Ureter (tissue), 1 donor: Measurements from ENCODE around the gene SMAD9. TPM values are rescaled to one million over a fixed set of nuclear protein-coding genes. Genes with fewer than 3 reads are reported as not detected.
A peak's percentile ranks its signal among the peaks of the same experiment; 100 is the strongest.

Experiments used
- DNase-seq: peaks from one replicate; pipeline ENCODE4 v3.0.0-alpha.2; 2020; ENCODE audit warnings: low spot score
- total RNA-seq: library from RNA; stranded (reverse); gene quantifications from one replicate; pipeline ENCODE4 v1.2.4, GENCODE V29; 2023
- donor health status: DM: yes; HTN: yes; CAD: no.

Gene SMAD9
- total RNA-seq, 1 donor from 2014 or later: 13.8 TPM

DNA sequence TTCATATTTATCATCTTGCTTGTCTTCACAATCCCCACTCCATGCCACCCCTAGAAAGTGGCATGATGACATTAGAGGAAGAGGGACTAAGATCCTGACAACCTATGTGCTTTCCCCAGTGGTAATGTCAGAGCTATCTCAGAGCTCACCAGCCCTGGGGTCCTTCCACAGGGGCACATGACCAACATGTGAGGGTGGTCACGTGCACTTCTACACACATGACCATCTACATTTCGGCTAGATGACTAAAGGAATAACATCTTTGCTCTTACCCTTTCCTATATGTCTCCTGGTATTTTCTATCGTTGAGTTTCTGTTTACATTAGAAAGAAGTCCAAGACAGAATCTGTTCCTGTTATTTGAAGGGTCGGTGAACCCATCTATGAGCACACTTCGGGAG, 54.8 kb downstream of the SMAD9 start:
- no peak for DNase-seq

DNA sequence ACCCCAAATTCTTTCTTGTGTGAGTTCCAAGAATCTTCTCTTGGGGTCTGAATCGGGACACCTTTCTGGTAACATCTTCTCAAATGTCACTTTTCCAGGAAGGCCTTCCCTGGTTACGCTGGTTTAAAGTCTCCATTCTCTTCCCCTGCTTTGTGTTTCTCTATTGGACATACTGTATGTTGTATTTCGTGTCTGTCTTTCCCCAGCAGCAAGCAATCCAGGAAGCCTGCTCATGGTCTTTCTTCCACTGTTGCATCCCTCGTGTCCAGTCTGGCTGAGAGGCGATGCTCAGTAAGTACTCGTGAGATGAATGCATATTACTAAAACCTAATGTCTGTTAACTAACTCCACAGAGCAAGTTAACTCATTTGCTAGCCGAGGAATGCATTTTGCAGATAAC, 57.3 kb downstream of the SMAD9 start:
- DNase-seq: no peak

DNA sequence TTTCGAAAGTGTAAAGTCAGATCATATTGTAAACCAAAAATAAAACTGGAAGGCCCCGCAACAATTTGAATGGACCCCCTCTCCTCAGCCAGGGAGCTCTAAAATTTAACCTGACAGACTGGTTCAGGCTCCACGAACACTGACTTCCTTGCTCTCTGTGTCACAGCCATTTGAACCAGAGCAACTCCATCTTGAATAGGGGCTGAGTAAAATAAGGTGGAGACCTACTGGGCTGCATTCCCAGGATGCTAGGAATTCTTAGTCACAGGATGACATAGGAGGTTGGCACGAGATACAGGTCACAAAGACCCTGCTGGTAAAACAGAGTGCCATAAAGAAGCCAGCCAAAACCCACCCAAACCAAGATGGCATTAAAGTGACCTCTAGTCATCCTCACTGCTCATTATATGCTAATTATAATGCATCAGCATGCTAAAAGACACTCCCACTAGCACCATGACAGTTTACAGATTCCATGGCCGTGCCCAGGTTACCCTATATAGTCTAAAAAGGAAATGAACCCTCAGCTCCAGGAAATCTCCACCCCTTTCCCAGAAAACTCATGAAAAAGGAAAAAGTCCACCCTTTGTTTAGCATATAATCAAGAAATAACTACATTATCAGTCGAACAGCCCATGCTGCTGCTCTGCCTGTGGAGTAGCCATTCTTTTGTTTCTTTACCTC, 57.9 kb downstream of the SMAD9 start:
- no peak for DNase-seq

DNA sequence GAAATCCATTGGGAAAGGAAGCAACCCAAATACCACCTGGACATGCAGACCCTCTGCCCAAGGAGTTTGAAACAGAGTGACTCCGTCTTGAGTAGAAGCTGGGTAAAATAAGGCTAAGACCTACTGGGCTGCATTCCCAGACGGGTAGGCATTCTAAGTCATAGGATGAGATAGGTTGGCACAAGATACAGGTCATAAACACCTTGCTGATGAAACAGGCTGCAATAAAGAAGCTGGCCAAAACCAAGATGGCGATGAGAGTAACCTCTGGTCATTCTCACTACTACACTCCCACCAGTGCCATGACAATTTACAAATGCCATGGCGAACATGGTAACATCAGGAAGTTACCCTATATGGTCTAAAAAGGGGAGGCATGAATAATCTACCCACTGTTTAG, 60.8 kb downstream of the SMAD9 start:
- DNase-seq: no peak

DNA sequence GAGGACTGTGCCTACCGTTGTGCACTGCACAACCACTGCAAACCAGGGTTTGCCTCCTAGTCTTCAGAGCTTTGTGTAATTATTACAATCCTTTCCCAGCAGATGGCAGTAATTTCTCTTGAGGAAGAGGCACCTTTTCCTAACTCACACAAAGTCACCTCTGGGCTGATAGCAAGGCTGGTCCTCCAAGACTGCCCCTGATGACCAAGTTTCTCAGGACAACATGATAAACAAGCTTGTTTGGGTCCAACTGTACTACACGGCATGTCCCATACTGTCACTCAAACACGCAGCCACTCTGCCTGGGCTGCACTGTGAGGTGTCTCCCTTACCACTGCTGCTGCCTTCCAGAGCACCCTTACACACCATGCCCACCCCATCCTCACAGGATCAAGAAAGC, 61.7 kb downstream of the SMAD9 start:
- no peak for DNase-seq

DNA sequence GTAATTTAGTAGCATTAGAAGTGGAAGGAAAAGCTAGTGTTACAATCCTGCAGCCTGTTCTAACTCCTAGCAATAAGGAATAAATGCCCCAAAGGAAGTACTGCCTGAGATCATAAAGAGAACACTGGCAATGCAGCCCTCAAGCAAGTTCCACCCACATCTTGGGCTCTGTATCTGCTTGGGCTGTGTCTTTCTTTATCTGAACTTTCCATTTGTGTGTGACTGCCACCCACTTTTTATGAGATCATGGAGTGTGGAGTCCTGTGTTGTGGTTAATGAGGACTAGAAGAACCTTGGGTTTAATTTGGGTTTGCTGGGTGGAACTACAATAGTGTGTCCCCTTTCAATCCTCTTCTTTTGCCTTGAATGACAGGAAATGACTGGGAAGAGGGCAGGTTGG, 62.8 kb downstream of the SMAD9 start:
- DNase-seq: no peak

DNA sequence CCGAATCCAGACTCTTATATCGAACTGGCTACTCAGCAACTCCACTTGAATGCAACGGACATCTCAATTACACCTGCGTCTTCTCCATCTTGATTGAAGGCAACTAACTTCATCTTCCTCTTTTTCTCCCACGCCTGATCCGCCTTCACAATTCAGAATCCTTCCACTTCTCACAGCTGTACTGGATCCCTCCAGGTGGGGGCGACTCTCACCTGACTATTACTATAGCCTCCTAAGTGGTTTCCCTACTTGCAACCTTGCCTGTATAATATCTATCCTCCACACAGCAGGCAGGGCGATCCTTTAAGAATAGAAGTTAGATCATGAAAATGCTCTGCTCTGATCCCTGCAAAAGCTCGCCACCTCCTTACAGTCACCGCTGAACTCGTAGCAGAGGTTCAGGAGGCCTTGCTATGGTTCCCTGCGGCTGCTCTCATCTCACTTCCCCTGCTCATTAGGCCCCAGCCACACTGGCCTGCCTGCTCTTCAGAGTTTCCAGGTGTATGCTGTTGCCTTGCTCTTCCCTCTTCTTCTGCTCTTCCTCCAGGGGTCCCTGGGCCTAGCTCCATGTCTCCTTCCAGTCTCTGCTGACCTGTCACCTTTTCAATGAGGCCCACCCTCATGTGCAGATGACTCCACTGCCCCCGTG, 69.1 kb downstream of the SMAD9 start:
- DNase-seq: no peak

DNA sequence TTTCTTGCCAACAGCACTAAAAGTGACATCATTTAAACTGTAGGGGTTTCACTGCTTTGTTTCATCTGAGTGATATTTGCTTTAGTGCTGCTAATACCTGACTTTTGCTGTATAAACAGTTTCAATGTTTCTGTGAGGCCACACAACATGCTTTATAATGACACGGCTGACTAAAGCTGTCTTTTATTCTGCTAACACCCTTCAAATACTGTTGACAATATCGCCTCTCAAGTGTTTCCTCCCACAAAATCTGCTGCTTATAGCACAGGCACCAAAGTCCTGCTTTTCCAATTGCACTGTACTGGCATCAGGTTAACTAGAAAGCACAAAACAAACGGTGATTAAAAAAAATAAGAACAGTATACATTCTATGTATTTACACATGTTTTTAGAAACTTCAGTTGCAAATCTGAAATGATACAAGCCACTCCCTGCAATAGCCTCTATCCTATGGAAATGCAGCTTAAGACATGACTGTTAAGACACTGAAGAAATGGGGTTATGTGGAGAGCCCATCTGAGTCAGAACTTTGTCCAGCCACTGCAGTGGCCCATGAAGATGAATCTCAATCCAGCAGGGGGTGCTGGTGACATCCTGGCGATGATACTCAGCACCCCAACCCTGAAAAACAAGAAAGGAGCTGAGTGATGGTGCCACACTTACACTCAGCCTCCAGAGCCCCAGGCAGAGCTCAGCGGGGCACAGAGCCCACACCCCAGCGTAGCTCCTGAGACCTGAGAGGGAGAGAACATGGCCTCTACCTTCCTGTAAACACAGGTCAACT, 71.6 kb downstream of the SMAD9 start:
- DNase-seq: no peak

DNA sequence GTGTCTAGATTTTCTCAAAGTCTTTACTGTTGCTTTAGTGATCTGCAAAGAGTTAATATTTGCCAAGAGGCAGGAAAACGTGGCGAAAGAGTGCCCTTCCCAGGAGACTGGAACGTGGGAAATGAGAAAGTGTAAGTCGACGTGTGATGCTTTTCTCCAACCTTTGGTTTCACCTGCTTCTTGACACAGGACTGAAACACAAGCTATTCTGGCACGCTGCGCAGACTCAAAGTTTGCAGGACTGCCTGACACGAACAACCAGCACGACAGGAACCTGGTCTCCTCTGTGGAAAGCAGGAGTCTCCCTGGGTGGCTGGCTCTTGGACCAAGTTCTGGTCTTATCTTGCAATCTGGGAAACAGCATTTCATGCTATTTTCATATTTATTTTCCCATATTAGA, 72.4 kb downstream of the SMAD9 start:
- DNase-seq: no peak

DNA sequence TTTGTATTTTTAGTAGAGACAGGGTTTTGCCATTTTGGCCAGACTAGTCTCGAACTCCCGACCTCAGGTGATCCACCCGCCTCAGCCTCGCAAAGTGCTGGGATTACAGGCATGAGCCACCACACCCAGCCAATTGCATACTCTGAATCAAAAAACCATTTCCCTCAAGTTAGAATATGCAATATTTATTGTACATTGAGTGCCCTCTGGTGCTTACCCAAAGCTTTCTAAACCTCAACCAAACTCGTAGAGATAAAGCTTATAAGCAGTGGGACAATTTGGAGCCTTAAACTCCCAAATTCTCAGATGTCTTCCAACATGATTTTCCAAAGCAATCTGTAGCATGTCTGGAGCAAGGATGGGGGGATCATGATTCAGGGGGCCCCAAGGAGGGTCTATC, 78.6 kb downstream of the SMAD9 start:
- no peak for DNase-seq

DNA sequence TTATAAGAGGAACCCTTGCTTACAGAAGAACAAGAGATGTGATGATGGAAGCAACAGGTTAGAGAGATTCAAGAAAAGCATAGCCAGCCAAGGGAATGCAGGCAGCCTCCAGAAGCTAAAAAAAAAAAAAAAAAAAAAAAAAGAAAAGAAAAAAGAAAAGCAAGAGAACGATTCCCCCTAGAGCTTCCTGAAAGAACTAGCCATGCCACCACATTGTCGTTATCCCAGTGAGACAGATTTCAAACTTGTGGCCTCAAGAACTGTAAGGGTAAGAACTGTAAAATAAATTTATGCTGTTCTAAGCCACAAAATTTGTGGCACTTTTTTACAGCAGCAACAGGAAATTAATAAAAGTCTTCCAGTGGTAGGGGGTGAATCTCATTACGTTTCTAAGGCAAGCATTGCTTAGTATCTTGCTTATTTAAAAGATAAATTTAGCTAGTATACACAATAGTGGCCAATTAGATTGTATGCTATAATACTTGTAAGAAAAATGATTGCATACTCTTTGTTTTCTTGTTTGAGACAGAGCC, 79.3 kb downstream of the SMAD9 start:
- no peak for DNase-seq

DNA sequence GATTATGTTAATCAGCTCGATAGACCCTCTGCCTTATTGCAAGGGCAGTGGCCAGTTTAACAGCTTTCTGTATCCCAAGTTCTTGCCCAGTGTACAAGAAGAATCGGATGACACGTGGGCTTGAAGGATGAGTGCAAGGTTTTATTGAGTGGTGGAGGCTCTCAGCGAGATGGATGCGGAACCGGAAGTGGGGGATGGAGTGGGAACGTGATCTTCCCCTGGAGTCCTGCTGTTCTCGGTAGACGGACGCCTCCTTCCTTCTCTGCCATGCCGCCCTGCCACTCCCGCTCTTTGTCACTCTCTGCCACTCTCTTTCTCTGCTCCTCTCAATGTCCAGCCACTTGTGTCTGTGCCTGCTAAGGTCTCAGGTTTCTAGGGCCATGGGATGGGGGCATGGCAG, 80.1 kb downstream of the SMAD9 start:
- no peak for DNase-seq

DNA sequence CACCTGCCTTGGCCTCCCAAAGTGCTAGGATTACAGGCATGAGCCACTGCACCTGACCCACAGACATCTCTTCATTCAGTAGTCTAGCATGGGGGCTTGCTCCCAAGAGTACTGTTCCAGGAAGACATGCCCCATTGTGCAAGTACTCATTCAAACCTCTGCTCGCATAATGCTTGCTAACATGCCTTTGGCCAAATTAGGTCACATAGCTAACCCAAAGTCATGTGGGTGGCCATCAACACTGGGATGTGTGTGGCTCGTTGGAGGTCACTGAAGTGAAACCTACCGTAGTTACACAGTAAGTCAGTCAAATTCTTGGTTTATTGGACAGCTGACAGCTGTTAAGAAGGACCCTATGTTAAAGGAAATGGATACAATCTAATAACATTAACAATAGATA, 80.8 kb downstream of the SMAD9 start:
- no peak for DNase-seq

DNA sequence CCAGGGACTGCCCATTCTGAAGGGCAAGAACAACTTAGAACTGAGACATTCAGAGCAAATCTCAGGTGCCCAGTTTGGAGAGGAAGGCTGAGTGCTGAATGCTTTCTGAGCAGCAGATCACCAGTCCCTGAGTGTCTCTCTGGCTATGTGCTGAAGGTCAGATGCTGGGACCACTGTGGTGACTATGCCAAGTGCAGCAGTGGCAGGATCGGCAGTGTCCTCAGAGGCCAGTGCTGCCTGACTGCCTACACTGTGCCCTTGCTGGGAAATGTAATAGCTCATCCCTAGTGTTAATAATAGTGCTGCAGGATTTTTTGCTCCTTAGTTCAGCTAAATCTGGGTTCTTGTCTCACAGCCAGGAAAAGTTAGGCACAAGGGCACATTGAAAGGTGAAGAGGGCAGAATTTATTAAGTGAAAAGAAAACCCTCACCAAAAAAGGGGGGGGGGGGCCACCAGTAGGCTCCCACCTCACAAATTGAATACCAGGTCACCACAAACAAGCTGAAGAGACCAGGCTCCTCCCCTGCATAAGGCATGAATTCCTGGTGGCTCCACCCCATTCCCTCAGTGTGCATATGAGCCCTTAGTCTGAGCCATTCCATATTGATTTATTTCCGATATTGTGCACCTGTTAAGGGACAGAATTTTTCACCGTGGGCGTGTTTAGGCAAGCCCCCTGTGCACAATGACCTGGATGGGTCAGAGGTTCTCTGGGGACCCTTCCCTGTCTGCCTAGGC, 82.5 kb downstream of the SMAD9 start:
- DNase-seq: no peak

DNA sequence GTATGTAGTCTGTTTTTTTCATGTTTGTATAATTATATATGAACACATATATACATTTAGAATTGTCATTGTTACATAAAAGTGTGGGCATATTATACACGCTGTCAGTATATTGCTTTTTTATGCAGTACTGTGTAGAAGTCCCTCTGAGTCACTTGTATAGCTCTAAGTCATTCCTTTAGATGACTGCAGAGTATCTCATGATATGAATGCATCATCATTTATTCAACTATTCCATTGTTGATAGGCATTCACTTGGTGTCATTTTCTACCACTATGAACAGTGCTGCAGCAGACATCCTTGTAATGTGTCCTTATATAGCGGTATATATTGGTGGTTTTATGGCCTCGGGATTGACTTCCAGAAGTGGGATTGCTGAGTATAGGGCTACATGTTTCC, 85.7 kb downstream of the SMAD9 start:
- DNase-seq: no peak

DNA sequence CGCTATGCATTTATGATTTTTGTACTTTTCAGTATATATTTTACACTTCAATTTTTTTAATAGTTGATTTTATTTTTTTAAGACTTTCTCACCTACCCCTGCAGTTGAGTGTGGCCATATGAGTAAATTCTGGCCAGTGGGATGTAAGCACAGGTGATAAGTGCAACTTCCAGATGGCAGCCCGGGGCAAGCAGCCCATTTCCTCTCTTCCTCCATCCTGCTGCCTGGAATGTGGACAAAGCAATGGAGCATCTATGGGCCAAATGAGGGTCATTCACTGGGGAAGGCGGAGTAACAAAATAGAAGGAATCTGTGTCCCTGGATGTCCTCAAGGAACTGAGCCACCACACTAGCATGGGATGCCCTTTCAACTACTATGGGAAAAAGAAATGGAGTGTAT, 88.7 kb downstream of the SMAD9 start:
- no peak for DNase-seq

DNA sequence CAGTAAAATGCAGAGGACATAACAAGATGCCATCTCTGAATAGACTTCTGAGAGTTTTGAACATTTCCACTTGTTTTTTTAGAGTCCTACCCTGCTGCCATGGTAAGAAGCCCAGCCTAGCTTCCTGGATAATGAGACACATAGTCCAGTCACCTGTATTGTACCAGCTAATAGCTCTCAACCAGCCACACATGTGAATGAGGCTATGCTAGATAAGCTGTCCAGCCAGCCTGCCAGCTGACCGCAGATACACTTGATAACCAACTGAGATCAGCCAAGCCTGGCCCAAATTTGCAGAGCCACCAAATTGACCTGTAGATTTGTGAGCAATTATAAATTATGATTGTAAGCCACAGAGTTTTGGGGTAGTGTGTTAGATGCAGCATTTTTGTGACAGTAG, 90.3 kb downstream of the SMAD9 start:
- DNase-seq: no peak

DNA sequence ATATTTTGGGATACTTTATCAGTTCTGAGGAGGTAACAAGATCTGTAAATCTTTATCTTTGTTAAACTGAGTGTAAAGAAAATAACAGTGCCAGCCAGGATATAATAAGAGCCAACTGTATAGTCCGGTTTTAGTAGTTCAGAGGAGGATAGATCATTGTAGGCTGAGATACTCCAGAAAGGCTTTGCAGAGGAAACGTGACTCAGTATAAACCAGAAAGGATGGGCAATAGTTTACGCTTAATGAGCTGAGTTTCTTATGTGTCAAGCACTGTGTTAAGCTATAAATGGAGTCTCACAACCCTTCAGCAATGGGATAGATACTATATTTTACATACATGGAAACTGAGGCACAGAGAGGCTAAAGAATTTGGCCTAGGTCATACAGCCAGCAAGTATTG, 97.3 kb downstream of the SMAD9 start:
- no peak for DNase-seq

DNA sequence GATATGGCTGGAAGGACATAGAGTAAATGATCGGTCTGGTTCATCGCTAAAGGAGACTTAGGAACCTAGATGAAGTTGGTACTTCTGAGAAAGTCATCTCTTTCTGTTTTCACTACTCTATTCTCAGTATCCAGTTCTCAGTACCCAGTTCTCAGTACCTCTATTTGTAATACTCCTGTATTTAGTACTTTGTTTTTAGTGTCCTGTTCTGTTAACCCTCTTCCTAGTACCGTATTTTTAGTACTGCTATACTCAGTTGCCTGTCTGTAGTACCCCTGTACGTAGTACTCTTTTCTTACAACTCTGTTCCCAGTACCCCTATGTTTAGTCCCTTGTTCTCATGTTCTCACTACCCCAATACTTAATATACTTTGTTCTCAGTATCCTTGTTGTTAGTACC, 99.8 kb downstream of the SMAD9 start:
- DNase-seq: no peak

DNA sequence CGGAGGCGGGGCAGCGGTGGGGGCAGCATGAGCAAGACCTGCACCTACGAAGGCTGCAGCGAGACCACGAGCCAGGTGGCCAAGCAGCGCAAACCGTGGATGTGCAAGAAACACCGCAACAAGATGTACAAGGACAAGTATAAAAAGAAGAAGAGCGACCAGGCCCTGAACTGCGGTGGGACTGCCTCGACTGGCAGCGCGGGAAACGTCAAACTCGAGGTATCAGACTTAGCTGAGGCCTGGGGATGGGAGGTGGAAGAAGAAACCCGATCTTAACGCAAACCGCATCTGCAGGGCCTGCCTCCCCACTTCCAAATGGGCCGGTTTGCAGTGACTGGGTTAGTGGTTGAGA, 100.3 kb downstream of the SMAD9 start:
- DNase-seq: peak; percentile 46

DNA sequence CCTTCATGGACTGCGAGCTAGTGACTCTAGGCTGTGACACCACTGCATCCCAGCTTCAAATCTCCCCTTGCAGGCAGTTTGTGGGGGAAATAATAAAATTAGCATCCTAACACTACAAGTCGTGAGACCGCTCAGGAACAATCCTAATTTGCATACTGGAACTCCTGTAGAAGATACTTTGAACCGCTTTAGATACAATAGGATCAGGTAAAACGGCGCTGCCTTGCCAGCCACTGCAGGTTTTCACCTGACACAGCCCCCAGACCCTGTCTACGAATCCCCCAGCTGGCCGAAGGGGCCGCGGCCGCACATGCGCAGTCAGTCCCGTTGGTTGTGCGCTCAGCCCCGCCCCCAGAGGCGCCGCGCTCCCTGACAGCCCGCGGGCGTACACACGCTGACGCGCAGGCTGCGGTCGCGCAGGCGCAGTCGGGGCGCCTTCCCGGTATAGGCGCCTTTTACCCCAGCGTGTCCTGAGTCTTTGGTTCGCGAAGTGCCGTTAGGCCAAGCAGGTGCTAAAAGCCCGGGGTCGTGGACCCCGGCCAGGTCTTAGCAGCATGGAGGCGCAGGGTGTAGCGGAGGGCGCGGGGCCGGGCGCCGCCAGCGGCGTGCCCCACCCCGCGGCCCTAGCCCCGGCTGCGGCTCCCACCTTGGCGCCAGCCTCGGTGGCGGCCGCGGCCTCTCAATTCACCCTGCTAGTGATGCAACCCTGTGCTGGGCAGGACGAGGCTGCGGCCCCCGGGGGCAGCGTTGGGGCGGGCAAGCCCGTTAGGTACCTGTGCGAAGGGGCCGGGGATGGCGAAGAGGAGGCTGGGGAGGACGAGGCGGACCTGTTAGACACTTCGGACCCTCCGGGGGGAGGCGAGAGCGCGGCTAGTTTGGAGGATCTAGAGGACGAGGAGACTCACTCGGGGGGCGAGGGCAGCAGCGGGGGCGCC, 101.0 kb downstream of the SMAD9 start, which contains the start of gene RFXAP:
Gene RFXAP, plus strand, starts transcription at position 419 of the 935 bp plus-strand sequence. Its CDS starts 136 bp downstream, at position 555.
- DNase-seq: peak; percentile 86
